GM12873 (cell line): ENCODE results near the gene GNG4.

ENCODE experiments used
- TF ChIP-seq, protein P1 (sequence below): IDR thresholded peaks from 2 replicates; pipeline ENCODE4 v1.5.1; 2012; ENCODE audit warnings: low read depth, mild to moderate bottlenecking, moderate library complexity, low read length, control low read depth; ENCODE audit not compliant: insufficient read depth; ENCODE audit errors: missing control alignments

Gene GNG4

DNA sequence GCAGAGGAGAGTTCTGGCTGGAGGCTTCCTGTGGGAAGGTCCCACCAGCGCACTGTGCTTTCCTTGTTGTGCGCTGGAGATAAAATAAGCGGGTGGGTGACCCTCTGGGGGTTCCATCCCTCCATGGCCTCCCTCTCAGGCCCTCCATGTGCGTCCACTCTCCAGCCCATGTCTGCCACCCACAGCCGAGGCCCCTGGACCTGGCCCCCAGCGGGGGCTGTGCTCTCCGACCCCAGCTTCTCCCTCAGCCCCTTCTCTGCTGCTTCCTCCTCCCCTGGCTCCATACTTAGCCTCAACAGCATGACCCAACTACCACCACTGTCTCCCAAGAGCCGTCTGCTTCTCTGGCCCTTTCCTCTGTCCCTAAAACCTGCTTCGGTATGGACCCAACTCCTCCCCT lies 61.4 kb downstream of the GNG4 start:
- TF ChIP-seq, protein P1, sequence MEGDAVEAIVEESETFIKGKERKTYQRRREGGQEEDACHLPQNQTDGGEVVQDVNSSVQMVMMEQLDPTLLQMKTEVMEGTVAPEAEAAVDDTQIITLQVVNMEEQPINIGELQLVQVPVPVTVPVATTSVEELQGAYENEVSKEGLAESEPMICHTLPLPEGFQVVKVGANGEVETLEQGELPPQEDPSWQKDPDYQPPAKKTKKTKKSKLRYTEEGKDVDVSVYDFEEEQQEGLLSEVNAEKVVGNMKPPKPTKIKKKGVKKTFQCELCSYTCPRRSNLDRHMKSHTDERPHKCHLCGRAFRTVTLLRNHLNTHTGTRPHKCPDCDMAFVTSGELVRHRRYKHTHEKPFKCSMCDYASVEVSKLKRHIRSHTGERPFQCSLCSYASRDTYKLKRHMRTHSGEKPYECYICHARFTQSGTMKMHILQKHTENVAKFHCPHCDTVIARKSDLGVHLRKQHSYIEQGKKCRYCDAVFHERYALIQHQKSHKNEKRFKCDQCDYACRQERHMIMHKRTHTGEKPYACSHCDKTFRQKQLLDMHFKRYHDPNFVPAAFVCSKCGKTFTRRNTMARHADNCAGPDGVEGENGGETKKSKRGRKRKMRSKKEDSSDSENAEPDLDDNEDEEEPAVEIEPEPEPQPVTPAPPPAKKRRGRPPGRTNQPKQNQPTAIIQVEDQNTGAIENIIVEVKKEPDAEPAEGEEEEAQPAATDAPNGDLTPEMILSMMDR = no peak

DNA sequence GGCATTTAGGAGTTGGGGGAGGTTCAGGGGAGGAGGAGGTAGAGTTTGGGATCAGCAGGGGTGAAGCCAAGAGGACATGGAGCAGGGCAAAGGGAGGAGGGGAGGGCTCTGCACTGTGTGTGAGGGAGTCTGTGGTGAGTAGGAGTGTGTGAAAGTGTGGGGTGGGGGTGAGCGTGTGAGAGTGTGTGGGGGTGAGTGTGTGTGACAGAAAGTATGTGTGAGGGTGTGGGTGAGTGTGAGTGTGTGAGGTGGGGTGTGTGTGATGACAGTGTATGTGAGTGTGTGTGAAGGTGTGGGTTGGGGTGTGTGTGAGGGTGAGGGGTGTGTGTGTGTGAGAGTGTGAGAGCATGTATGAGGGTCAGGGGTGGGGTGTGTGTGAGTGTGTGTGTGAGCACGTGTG lies 62.6 kb downstream of the GNG4 start:
- TF ChIP-seq, protein P1 = no peak

DNA sequence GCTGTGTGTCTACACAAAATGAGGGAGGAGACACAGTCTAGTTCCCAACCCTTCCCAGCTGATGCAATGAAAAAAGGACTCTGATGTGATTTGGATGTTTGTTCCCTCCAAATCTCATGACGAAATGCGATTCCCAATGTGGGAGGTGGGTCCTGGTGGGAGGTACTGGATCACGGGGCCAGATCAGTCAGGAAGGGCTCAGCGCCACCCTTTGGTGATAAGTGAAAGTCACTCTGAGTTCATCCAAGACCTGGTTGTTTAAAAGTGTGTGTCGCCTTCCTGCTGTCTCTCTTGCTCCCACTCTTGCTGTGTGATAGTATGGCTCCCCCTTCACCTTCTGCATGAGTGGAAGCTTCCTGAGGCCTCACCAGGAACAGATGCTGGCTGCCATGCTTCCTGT lies 63.2 kb downstream of the GNG4 start:
- TF ChIP-seq, protein P1 = no peak

DNA sequence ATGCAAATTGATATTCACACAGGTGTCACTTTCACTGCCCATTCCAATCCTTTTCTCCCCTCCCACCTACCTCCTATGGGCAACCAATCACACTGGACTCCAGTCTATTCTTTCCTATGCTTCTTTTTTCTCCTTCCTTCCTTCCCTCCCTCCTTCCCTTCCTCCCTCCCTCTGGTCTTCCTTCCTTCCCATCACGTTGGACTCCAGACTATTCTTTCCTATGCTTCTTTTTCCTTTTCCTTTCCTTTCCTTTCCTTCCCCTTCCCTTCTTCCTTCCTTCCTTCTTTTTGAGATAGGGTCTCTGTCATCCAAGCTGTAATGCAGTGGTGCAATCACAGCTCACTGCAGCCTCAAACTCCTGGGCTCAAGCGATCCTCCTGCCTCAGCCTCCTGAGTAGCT lies 64.6 kb downstream of the GNG4 start:
- TF ChIP-seq, protein P1 = no peak

DNA sequence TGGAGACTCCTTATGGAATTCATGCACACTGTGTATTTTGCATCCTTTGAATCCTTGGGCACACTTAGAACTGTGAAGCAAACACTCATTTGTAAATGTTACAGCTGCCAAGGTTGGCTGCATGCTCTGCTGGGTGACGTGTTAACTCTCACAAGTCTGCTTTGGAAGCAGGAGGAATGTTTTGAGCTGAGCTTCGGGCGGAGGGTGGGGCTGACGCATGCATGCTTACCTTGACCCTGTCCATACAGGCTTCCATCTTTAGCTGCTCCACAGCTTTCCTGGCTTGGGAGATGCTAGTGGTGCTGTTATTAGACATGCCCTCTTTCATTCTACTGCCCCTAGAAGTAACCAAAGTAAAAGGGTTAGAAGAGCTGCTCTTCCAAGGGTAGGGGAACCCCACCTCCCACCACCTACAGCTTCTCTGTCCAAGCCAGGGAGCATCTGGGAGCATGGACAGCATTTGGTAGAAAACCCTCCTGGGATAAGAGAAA lies 66.0 kb downstream of the GNG4 start:
- TF ChIP-seq, protein P1 = no peak

DNA sequence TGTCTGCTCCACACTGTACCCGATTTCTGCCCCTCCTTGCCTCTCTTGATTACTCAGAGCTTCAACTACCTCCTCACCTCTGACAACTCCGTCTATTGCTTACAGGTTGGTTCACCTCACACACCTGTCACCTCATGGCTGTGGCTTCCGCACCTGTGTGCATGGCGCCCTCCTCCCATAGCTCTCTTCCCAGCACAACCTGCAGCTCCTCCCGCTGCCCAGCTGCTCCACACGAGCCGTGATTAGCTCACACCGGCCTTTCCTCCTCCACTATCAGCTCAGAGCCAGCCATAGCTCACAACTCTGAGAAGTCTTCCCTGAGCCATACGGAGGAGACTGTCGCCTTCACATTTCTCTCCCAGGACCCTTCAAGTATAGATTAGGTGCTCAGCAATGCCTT lies 67.5 kb downstream of the GNG4 start:
- TF ChIP-seq, protein P1 = no peak

DNA sequence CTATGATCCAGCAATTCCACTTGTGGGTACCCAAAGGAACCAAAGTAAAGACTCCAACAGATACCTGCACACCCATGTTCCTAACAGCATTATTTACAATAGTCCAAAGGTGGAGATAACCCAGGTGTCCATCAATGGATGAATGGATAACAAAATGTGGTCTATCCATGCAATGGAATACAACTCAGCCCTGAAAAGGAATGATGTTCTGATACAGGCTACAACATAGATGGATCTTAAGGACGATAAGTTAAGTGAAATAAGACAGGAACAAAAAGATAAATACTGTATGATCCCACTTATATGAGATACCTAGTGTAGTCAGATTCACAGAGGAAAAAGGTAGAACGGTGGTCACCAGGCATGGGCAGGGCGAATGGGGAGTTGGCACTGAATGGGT lies 69.7 kb downstream of the GNG4 start:
- TF ChIP-seq, protein P1 = no peak
